K562 (cell line): ENCODE data around the gene MXRA7. TPM values are rescaled to one million over a fixed set of nuclear protein-coding genes. Genes with fewer than 3 reads are reported as not detected.
A peak's percentile ranks its signal among the peaks of the same experiment; 100 is the strongest.

ENCODE experiments used
- AFF1 ChIP-seq, 2 experiments: fragments of 450-650 bp; IDR thresholded peaks; 2 replicates each; pipeline ENCODE4 v1.6.1; 2018; ENCODE audit warnings: mild to moderate bottlenecking in 2 of 2, low read depth in 1 of 2; ENCODE audit not compliant: partially characterized antibody in 2 of 2
- CHCHD3 ChIP-seq: fragments of 250-450 bp; sonication (Bioruptor Pico); IDR thresholded peaks from 2 replicates; pipeline ENCODE4 v2.1.2; 2022; ENCODE audit warnings: mild to moderate bottlenecking
- DDX20 ChIP-seq: fragments of 450-650 bp; IDR thresholded peaks from 2 replicates; pipeline ENCODE4 v1.6.1; 2016; ENCODE audit warnings: missing genetic modification characterization, low read depth, mild to moderate bottlenecking, missing compliant biosample characterization, moderate library complexity
- GATAD2A ChIP-seq: fragments of 450-650 bp; IDR thresholded peaks from 2 replicates; pipeline ENCODE4 v1.6.1; 2017
- MTA1 ChIP-seq: fragments of 450-650 bp; IDR thresholded peaks from 2 replicates; pipeline ENCODE4 v1.6.1; 2017; ENCODE audit warnings: borderline replicate concordance
- NFXL1 ChIP-seq: fragments of 450-650 bp; formaldehyde crosslinking; IDR thresholded peaks from 2 replicates; pipeline ENCODE4 v1.4.0; 2021; ENCODE audit warnings: mild to moderate bottlenecking
- PHF8 ChIP-seq: fragments of 200-600 bp; sonication (generic); IDR thresholded peaks from 2 replicates; pipeline ENCODE4 v1.6.1; 2012; ENCODE audit warnings: mixed run types, mild to moderate bottlenecking, inconsistent platforms, low read length, moderate library complexity, borderline replicate concordance
- RERE ChIP-seq: sonication (generic); formaldehyde crosslinking; IDR thresholded peaks from 2 replicates; pipeline ENCODE4 v1.8.0; 2023; ENCODE audit warnings: missing genetic modification reagents, mild to moderate bottlenecking, borderline replicate concordance
- SAFB ChIP-seq: fragments of 200-400 bp; formaldehyde crosslinking; IDR thresholded peaks from 2 replicates; pipeline ENCODE4 v1.6.1; 2017; ENCODE audit warnings: low read depth, low read length, borderline replicate concordance
- SPI1 ChIP-seq: IDR thresholded peaks from 2 replicates; pipeline ENCODE4 v1.6.1; 2011; ENCODE audit warnings: low read depth, low read length, control low read depth, borderline replicate concordance
- TGIF2 ChIP-seq: sonication (generic); formaldehyde crosslinking; IDR thresholded peaks from 2 replicates; pipeline ENCODE4 v1.8.1; 2022; ENCODE audit warnings: mild to moderate bottlenecking, missing genetic modification reagents, moderate library complexity
- ZNF444 ChIP-seq: fragments of 250-450 bp; sonication (Bioruptor Pico); IDR thresholded peaks from 2 replicates; pipeline ENCODE4 v1.4.0; 2020; ENCODE audit warnings: mild to moderate bottlenecking, moderate library complexity
- polyA plus RNA-seq, 8 experiments: library from polyadenylated mRNA; depleted of rRNA in 4 of 8; stranded (reverse) in 5 of 8; unstranded in 3 of 8; fragments of >200 nt; fragmentation: Nextera tagmentation in 2 of 8; fragmentation: Illumina TruSeq in 1 of 8; extraction: Ambion mirVana in 2 of 8; extraction: Trizol in 1 of 8; gene quantifications; 2 replicates each; pipeline versions ENCODE4 v1.2.1 to v1.2.3, GENCODE V29; 2011 to 2014; ENCODE audit warnings: inconsistent platforms in 1 of 8, missing spikeins in 1 of 8
- total RNA-seq, 7 experiments: library from RNA; depleted of rRNA in 6 of 7; stranded (reverse); fragments of >200 nt in 6 of 7; fragmentation: Illumina TruSeq in 2 of 7; extraction: Trizol in 2 of 7; gene quantifications; 2 replicates each; pipeline versions ENCODE4 v1.2.1 to v1.2.3, GENCODE V29; 2011 to 2021; ENCODE audit warnings: low replicate concordance in 1 of 7
- TF ChIP-seq, protein P1 (sequence below), 2 experiments: fragments of 200-800 bp in 1 of 2; sonication (Bioruptor generic) in 1 of 2; sonication (generic) in 1 of 2; formaldehyde crosslinking in 1 of 2; IDR thresholded peaks in 1 of 2; conservative IDR thresholded peaks in 1 of 2; 2 replicates each; pipeline versions ENCODE4 v1.5.0 to v1.6.1; 2016 to 2020; ENCODE audit warnings: missing compliant biosample characterization in 1 of 2, missing genetic modification characterization in 1 of 2, missing genetic modification reagents in 1 of 2

Gene MXRA7
- total and polyA plus RNA-seq, 9 of the 15 experiments (the other 6 are each of a cell fraction or from before 2014, with no cell fraction given) = 2.6 to 38.4 (median 14.3) TPM

DNA sequence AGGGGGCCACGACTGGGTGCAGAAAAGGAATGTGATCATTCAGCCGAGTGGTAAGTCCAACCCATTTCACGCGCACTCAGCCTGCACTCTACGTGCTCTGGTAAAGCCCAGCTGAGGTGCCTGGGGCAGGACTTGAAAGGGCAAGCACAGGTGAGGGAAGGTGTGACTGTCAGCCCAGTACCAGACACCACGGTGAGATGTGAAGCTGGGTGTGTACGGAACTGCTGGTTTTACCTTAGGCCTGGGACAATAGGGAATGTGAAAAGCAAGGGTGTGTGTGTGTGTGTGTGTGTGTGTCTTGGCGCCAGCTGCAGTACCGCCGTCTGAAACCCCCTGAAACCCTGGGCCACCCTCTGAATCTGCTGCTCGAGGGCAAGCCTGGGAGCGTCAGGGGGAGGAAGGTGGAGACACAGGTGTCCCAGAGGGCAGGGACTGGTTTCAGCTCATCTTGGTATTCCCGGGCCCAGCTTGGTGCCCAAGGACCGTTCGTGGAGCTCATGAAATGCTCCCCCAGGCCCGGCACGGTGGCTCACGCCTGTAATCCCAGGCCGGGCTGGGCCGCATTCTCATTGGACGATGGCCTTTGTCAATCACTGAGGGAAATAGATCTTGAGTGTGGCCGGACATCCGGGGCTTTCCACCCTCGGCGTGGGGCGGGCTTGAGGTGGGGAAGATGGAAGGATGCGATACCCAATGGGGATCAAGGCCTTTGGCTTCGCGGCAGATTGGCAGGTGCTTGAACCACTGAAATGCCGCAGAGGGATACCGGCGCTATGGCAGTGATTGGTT is 39.4 kb downstream of the MXRA7 start (continued):
- TF ChIP-seq, protein P1, sequence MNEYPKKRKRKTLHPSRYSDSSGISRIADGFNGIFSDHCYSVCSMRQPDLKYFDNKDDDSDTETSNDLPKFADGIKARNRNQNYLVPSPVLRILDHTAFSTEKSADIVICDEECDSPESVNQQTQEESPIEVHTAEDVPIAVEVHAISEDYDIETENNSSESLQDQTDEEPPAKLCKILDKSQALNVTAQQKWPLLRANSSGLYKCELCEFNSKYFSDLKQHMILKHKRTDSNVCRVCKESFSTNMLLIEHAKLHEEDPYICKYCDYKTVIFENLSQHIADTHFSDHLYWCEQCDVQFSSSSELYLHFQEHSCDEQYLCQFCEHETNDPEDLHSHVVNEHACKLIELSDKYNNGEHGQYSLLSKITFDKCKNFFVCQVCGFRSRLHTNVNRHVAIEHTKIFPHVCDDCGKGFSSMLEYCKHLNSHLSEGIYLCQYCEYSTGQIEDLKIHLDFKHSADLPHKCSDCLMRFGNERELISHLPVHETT (CRISPR knock-in tag; conservative IDR thresholded peaks at IDR 0.05 in 1 of 2, IDR thresholded peaks at IDR 0.05 in 1 of 2) = peak in 1 of 2 experiments; percentile 64; a peak in 2 of 4 replicates
- no peak for TF ChIP-seq CHCHD3 (CRISPR knock-in tag)
- no peak for TF ChIP-seq TGIF2
- no peak for TF ChIP-seq RERE (CRISPR knock-in tag)
- TF ChIP-seq SAFB = no peak
- TF ChIP-seq ZNF444 (CRISPR knock-in tag) = no peak
- TF ChIP-seq NFXL1 (CRISPR knock-in tag) = no peak
- TF ChIP-seq AFF1 (IDR thresholded peaks at IDR 0.05; ENCODE audit: low read depth in 1 of 2, partially characterized antibody in 2 of 2) = no peak
- no peak for TF ChIP-seq SPI1
- TF ChIP-seq PHF8 = peak; percentile 66; the same call in 1 of the 2 replicates
- no peak for TF ChIP-seq DDX20
- TF ChIP-seq GATAD2A = no peak
- no peak for TF ChIP-seq MTA1
